ENCODE results near the gene ADAT2. TPM values are rescaled to one million over a fixed set of nuclear protein-coding genes. Genes with fewer than 3 reads are reported as not detected.

Gene ADAT2
- total RNA-seq, 1 experiment from 2014 or later: 1.8 TPM

GRCh38 chr6:143441680-143442545 lies 8.6 kb downstream of the ADAT2 start:
- DNase-seq (ENCODE audit: low spot score): peak; percentile 45

- no peak for DNase-seq (ENCODE audit: low spot score)
These were observed 9.5 kb downstream of the ADAT2 start for GRCh38 chr6:143441010-143441409.

GRCh38 chr6:143432588-143432987 lies 17.9 kb downstream of the ADAT2 start:
- no peak for DNase-seq (ENCODE audit: low spot score)

GRCh38 chr6:143431226-143431625 lies 19.3 kb downstream of the ADAT2 start:
- DNase-seq (ENCODE audit: low spot score): no peak

GRCh38 chr6:143429970-143430369 lies 20.5 kb downstream of the ADAT2 start:
- no peak for DNase-seq (ENCODE audit: low spot score)

- peak; percentile 65 for DNase-seq (ENCODE audit: low spot score)
These were observed 23.2 kb downstream of the ADAT2 start for GRCh38 chr6:143427109-143427817.

- no peak for DNase-seq (ENCODE audit: low spot score)
These were observed 24.5 kb downstream of the ADAT2 start for GRCh38 chr6:143426026-143426425.

- DNase-seq (ENCODE audit: low spot score): no peak
These were observed 31.0 kb downstream of the ADAT2 start for GRCh38 chr6:143419526-143419925.

GRCh38 chr6:143414769-143415168 lies 35.7 kb downstream of the ADAT2 start:
- DNase-seq (ENCODE audit: low spot score): no peak

GRCh38 chr6:143410859-143411270 lies 39.6 kb downstream of the ADAT2 start:
- DNase-seq (ENCODE audit: low spot score): peak; percentile 44

GRCh38 chr6:143408787-143409162 lies 41.7 kb downstream of the ADAT2 start:
- no peak for DNase-seq (ENCODE audit: low spot score)

GRCh38 chr6:143408151-143408786 lies 42.2 kb downstream of the ADAT2 start:
- DNase-seq (ENCODE audit: low spot score): peak; percentile 21

- DNase-seq (ENCODE audit: low spot score): no peak
These were observed 43.8 kb downstream of the ADAT2 start for GRCh38 chr6:143406673-143407072.

GRCh38 chr6:143405373-143406154 lies 44.9 kb downstream of the ADAT2 start:
- peak; percentile 78 for DNase-seq (ENCODE audit: low spot score)

- DNase-seq (ENCODE audit: low spot score): no peak
These were observed 47.7 kb downstream of the ADAT2 start for GRCh38 chr6:143402721-143403336.

GRCh38 chr6:143401636-143402370 lies 48.7 kb downstream of the ADAT2 start:
- no peak for DNase-seq (ENCODE audit: low spot score)

- DNase-seq (ENCODE audit: low spot score): no peak
These were observed 49.4 kb downstream of the ADAT2 start for GRCh38 chr6:143401068-143401446.

- DNase-seq (ENCODE audit: low spot score): no peak
These were observed 50.0 kb downstream of the ADAT2 start for GRCh38 chr6:143400258-143401067.

- DNase-seq (ENCODE audit: low spot score): no peak
These were observed 50.7 kb downstream of the ADAT2 start for GRCh38 chr6:143399775-143400174.

GRCh38 chr6:143399176-143399575 lies 51.3 kb downstream of the ADAT2 start:
- DNase-seq (ENCODE audit: low spot score): no peak

Measured in A172 (cell line).